IPS-15b (cell line): Measurements from ENCODE around the gene ACTL10.

Experiments
- H3K27me3 ChIP-seq: one replicate; pipeline ENCODE4 v1.6.1; 2013; ENCODE audit warnings: low read length; ENCODE audit not compliant: control insufficient read depth, insufficient read depth
- H3K36me3 ChIP-seq: one replicate; pipeline ENCODE4 v1.6.1; 2013; ENCODE audit warnings: low read length; ENCODE audit not compliant: control insufficient read depth, insufficient read depth
- H3K4me1 ChIP-seq: one replicate; pipeline ENCODE4 v1.6.1; 2013; ENCODE audit warnings: mild to moderate bottlenecking, low read length; ENCODE audit not compliant: control insufficient read depth, insufficient read depth
- H3K4me3 ChIP-seq: one replicate; pipeline ENCODE4 v1.5.1; 2013; ENCODE audit warnings: low read depth, low read length
- H3K9ac ChIP-seq: one replicate; pipeline ENCODE4 v1.6.1; 2013; ENCODE audit warnings: low read depth, mild to moderate bottlenecking, low read length
- H3K9me3 ChIP-seq: one replicate; pipeline ENCODE4 v1.6.1; 2013; ENCODE audit warnings: mild to moderate bottlenecking, low read length; ENCODE audit not compliant: control insufficient read depth, insufficient read depth

Gene ACTL10

GRCh38 chr20:33668466-33669155 is 1.9 kb downstream of the ACTL10 start:
- peaks cover 8% of the 10 kb centered on the region for H3K4me1 ChIP-seq
- no peak overlapping the region for H3K4me3 ChIP-seq
- H3K9me3 ChIP-seq: no peaks in the 10 kb centered on the region
- no peaks in the 10 kb centered on the region for H3K27me3 ChIP-seq
- H3K36me3 ChIP-seq: peaks cover 9% of the 10 kb centered on the region
- H3K9ac ChIP-seq: no peak overlapping the region

GRCh38 chr20:33669224-33669623 is 2.5 kb downstream of the ACTL10 start:
- peaks cover 9% of the 10 kb centered on the region for H3K36me3 ChIP-seq
- no peak overlapping the region for H3K4me3 ChIP-seq
- H3K9me3 ChIP-seq: no peaks in the 10 kb centered on the region
- H3K27me3 ChIP-seq: no peaks in the 10 kb centered on the region
- no peak overlapping the region for H3K9ac ChIP-seq
- peaks cover 8% of the 10 kb centered on the region for H3K4me1 ChIP-seq

- H3K4me1 ChIP-seq: peaks cover 8% of the 10 kb centered on the region
- peaks cover 9% of the 10 kb centered on the region for H3K36me3 ChIP-seq
- no peak overlapping the region for H3K9ac ChIP-seq
Measured at GRCh38 chr20:33669873-33670640, 3.3 kb downstream of the ACTL10 start.

GRCh38 chr20:33670715-33671499 is 4.2 kb downstream of the ACTL10 start:
- H3K36me3 ChIP-seq: peaks cover 9% of the 10 kb centered on the region
- H3K9ac ChIP-seq: no peak overlapping the region
- H3K4me1 ChIP-seq: peaks cover 8% of the 10 kb centered on the region

More at GRCh38 chr20:33669873-33670640, 3.3 kb downstream of the ACTL10 start:
- no peak overlapping the region for H3K4me3 ChIP-seq
- no peaks in the 10 kb centered on the region for H3K9me3 ChIP-seq
- no peaks in the 10 kb centered on the region for H3K27me3 ChIP-seq

GRCh38 chr20:33671573-33672288 is 5.0 kb downstream of the ACTL10 start:
- Histone ChIP-seq H3K9ac (no peak overlapping the region), H3K9me3 (no peaks in the 10 kb centered on the region), H3K27me3 (no peaks in the 10 kb centered on the region), H3K4me1 (peaks cover 4% of the 10 kb centered on the region), H3K4me3 (no peak overlapping the region), H3K36me3 (peaks cover 11% of the 10 kb centered on the region)

More at GRCh38 chr20:33670715-33671499, 4.2 kb downstream of the ACTL10 start:
- H3K9me3 ChIP-seq: no peaks in the 10 kb centered on the region
- no peaks in the 10 kb centered on the region for H3K27me3 ChIP-seq
- H3K4me3 ChIP-seq: no peak overlapping the region

GRCh38 chr20:33672426-33673113 is 5.8 kb downstream of the ACTL10 start:
- H3K36me3 ChIP-seq: peaks cover 19% of the 10 kb centered on the region
- no peaks in the 10 kb centered on the region for H3K9me3 ChIP-seq
- no peaks in the 10 kb centered on the region for H3K27me3 ChIP-seq
- H3K4me3 ChIP-seq: peak overlapping the region; percentile 72
- peaks cover 4% of the 10 kb centered on the region for H3K4me1 ChIP-seq
- no peak overlapping the region for H3K9ac ChIP-seq

GRCh38 chr20:33673114-33673409 is 6.3 kb downstream of the ACTL10 start:
- H3K36me3 ChIP-seq: peaks cover 22% of the 10 kb centered on the region
- peak overlapping the region; percentile 37 for H3K9ac ChIP-seq
- H3K4me3 ChIP-seq: peak overlapping the region; percentile 72
- no peaks in the 10 kb centered on the region for H3K9me3 ChIP-seq
- H3K4me1 ChIP-seq: peaks cover 4% of the 10 kb centered on the region
- no peaks in the 10 kb centered on the region for H3K27me3 ChIP-seq

GRCh38 chr20:33673410-33674293 is 6.9 kb downstream of the ACTL10 start:
- H3K4me3 ChIP-seq: peak overlapping the region; percentile 72
- H3K9ac ChIP-seq: peak overlapping the region; percentile 60
- H3K4me1 ChIP-seq: peaks cover 4% of the 10 kb centered on the region
- no peaks in the 10 kb centered on the region for H3K9me3 ChIP-seq
- H3K27me3 ChIP-seq: no peaks in the 10 kb centered on the region
- H3K36me3 ChIP-seq: peaks cover 24% of the 10 kb centered on the region

- Histone ChIP-seq H3K36me3 (peaks cover 33% of the 10 kb centered on the region), H3K9ac (peak within 1 kb of the TSS; percentile 70), H3K9me3 (no peaks in the 10 kb centered on the region), H3K4me1 (peaks cover 4% of the 10 kb centered on the region), H3K4me3 (peak within 1 kb of the TSS; percentile 72), H3K27me3 (no peaks in the 10 kb centered on the region)
Measured at GRCh38 chr20:33674294-33675135, 7.8 kb downstream of the ACTL10 start, which contains the start of gene NECAB3. Gene NECAB3, minus strand, starts transcription at chr20:33674428. Its CDS starts 76 bp downstream, at chr20:33674352.
